Suppressor macrophage treated with lipopolysaccharide for 1 hour (primary cell): ENCODE data around the gene SDCCAG8.
"Not testable (repeated sequence)": the region's sequence is repeated elsewhere in the genome, so short reads cannot be mapped to it uniquely, and the experiment has no call there.

Experiments used
- DNase-seq, 3 donors: peaks; one replicate each; pipeline ENCODE4 v3.0.0-alpha.2; 2020 to 2022

The SDCCAG8 gene

GRCh38 chr1:243255791-243256512 lies at the start of gene SDCCAG8:
SDCCAG8 (plus strand) TSS chr1:243256041; CDS start chr1:243256174, 133 bp downstream.
- DNase-seq = peak; percentile 98 to 100 (median 99)

- DNase-seq = not testable (repeated sequence)
Observed at GRCh38 chr1:243211984-243212383, 43.9 kb upstream of the SDCCAG8 start.

- peak in 2 of 3 donors; percentile 39 to 41 for DNase-seq
Observed at GRCh38 chr1:243213045-243213787, 42.6 kb upstream of the SDCCAG8 start.

DNA sequence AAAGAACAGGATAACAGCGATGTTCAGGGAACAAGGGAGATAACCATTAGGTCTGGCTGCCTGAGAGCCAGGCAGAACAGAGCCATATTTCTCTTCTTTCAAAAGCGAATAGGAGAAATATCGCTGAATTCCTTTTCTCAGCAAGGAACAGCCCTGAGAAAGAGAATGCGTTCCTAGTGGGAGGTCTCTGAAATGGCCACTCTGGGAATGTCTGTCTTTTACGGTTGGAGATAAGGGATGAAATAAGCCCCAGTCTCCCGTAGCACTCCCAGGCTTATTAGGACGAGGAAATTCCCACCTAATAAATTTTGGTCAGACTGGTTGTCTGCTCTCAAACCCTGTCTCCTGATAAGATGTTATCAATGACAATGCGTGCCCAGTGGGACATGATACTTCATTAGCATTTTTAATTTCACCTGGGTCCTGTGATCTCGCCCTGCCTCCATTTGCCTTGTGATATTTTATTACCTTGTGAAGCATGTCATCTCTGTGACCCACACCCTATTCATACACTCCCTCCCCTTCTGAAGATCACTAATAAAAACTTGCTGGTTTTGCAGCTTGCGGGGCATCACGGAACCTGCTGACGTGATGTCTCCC lies 40.5 kb upstream of the SDCCAG8 start:
- DNase-seq = not testable (repeated sequence)

GRCh38 chr1:243216741-243217140 lies 39.1 kb upstream of the SDCCAG8 start:
- DNase-seq = peak in 1 of 3 donors; percentile 29

- DNase-seq = no peak
Observed at GRCh38 chr1:243217349-243217748, 38.5 kb upstream of the SDCCAG8 start.

GRCh38 chr1:243218059-243218458 lies 37.8 kb upstream of the SDCCAG8 start:
- DNase-seq = no peak

- no peak for DNase-seq
Observed at GRCh38 chr1:243227622-243228021, 28.2 kb upstream of the SDCCAG8 start.

GRCh38 chr1:243229526-243229925 lies 26.3 kb upstream of the SDCCAG8 start:
- no peak for DNase-seq

- peak in 2 of 3 donors; percentile 59 to 64 for DNase-seq
Observed at GRCh38 chr1:243230914-243231313, 24.9 kb upstream of the SDCCAG8 start.

DNA sequence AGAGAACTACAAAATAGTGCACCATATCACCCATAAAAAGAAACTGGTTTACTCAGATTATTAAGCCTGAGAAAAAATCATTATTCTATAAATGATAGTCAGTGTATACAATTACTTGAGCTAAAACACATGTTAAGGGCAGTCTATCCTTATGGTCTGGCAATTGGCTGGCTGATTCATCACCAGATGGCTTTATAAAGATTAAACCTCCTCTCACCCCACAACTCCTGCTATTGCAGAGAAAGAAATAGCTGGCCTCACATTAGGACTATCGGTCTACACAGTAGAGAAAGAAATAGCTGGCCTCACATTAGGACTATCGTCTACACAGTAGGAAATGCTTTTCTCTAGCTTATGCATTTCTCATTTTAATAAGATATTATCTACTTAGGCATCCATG lies 21.9 kb upstream of the SDCCAG8 start:
- no peak for DNase-seq

- DNase-seq = no peak
Observed at GRCh38 chr1:243234978-243235647, 20.7 kb upstream of the SDCCAG8 start.

GRCh38 chr1:243236604-243237252 lies 19.1 kb upstream of the SDCCAG8 start:
- DNase-seq = no peak

DNA sequence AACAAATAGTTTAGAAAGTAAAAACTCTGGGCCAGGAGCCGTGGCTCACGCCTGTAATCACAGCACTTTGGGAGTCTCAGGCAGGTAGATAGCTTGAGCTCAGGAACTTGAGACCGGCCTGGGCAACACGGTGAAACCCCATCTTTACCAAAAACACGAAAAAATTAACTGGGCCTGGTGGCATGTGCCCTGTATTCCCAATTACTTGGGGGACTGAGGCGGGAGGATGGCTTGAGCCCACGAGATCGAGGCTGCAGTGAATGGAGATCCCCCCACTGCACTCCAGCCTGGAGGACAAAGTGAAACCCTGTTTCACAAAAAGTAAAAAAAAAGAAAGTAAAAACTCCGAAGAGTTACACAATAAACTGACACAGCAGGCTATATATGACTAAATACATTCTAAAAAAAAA lies 11.4 kb upstream of the SDCCAG8 start:
- DNase-seq = peak; percentile 72 to 87 (median 83)

DNA sequence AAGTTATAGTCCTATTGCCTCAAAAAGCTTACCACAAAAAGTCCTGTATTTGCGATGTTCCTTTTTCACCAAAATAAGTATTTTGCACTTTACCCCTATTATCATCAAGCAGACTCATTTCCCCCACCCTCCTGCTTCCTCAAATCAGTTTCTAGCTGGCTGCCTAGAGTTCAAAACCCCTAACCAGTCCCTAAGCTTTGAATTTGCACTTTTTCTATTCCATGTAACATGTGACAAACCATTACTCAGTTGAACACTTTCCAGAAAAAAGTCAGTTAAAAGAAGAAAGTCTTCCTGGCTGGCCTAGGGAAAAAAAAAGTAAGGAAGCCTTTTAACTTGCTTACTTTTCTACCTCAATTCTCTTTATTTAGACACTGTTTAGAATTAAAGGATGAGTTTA lies 8.9 kb upstream of the SDCCAG8 start:
- DNase-seq = peak; percentile 84 to 93 (median 92)

DNA sequence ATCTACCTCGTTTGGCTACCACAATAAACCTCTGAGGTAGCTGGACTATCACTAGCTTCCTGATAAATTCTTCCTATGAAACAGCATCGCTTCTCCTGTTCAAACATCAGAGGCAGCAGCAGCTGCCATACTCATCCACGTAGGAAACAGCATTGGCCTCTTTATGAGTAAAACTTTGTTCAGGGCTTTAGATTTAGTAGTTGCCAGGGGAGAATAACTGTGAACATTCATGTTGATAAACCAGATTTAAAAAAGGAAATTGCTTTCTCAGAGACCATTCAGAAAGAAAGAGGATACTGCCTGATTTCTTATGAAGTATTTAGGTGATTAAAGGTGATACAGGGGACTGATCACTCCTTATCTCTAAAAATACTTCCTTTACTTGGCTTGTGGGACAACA lies 7.9 kb upstream of the SDCCAG8 start:
- no peak for DNase-seq

GRCh38 chr1:243249214-243249613 lies 6.6 kb upstream of the SDCCAG8 start:
- DNase-seq = no peak

GRCh38 chr1:243250102-243250501 lies 5.7 kb upstream of the SDCCAG8 start:
- no peak for DNase-seq

DNA sequence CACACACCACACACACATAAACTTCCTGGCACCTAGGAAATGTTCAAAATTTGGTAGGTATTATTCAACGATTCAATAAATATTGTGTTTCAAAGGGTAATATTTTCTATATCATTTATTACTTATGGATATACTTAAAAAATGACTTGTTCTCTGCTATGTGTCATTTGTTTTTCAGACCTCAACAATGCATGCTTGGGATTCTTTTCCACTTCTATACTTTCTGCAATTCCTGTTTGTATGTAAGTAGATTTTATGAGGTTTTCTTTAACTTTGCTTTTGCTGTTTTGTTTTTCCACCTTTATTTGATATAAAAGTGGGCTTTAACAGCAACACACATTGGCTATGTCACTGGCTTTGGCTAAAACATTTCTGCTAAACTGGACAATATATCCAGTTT lies 4.3 kb upstream of the SDCCAG8 start:
- DNase-seq = no peak

- DNase-seq = peak in 2 of 3 donors; percentile 35 to 40
Observed at GRCh38 chr1:243253211-243253925, 2.5 kb upstream of the SDCCAG8 start.

GRCh38 chr1:243253926-243254232 lies 2.0 kb upstream of the SDCCAG8 start:
- no peak for DNase-seq
